D721Med (cell line): Measurements from ENCODE around the gene KCTD20.

ENCODE experiments used
- DNase-seq: peaks from one replicate; pipeline ENCODE4 v3.0.0; 2011; ENCODE audit warnings: low spot score; ENCODE audit not compliant: insufficient read length
- FAIRE-seq: peaks from 2 replicates; lab custom pipeline; 2011; peaks lifted over from hg19 to GRCh38; lab: Jason Lieb, UNC
- TF ChIP-seq, protein P1 (sequence below): IDR thresholded peaks from 2 replicates; pipeline ENCODE4 v1.5.1; 2012; ENCODE audit warnings: mild to moderate bottlenecking, control low read depth; ENCODE audit not compliant: insufficient read depth; ENCODE audit errors: missing control alignments

The KCTD20 gene

DNA sequence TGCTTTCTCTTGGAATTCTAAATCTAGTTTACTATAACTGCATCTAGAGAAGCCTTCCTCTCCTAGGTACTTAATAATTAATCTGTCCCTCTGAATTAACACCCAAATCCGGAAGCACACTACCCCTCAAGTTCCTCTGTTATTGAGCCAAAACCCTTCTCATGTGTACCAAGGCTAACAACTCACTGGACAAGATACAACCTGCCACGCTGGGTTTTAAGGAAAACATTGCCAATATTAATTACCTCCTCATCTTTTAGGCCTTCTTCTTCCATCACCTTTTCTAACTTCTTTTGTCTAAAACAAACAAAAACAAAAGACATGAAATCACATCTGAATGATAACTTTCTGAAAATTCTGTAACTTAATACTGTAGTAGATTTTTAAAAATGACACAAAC is 82.5 kb downstream of the KCTD20 start:
- DNase-seq (no peak), FAIRE-seq (no peak)
- TF ChIP-seq, protein P1, sequence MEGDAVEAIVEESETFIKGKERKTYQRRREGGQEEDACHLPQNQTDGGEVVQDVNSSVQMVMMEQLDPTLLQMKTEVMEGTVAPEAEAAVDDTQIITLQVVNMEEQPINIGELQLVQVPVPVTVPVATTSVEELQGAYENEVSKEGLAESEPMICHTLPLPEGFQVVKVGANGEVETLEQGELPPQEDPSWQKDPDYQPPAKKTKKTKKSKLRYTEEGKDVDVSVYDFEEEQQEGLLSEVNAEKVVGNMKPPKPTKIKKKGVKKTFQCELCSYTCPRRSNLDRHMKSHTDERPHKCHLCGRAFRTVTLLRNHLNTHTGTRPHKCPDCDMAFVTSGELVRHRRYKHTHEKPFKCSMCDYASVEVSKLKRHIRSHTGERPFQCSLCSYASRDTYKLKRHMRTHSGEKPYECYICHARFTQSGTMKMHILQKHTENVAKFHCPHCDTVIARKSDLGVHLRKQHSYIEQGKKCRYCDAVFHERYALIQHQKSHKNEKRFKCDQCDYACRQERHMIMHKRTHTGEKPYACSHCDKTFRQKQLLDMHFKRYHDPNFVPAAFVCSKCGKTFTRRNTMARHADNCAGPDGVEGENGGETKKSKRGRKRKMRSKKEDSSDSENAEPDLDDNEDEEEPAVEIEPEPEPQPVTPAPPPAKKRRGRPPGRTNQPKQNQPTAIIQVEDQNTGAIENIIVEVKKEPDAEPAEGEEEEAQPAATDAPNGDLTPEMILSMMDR = no peak

GRCh38 chr6:36526066-36526465 is 83.3 kb downstream of the KCTD20 start:
- no peak for DNase-seq
- TF ChIP-seq, protein P1 = no peak
- FAIRE-seq = no peak

GRCh38 chr6:36533321-36533720 is 90.5 kb downstream of the KCTD20 start:
- no peak for DNase-seq
- no peak for FAIRE-seq

GRCh38 chr6:36536873-36537547 is 94.2 kb downstream of the KCTD20 start:
- DNase-seq = no peak
- TF ChIP-seq, protein P1 = no peak
- FAIRE-seq = no peak

More at GRCh38 chr6:36533321-36533720, 90.5 kb downstream of the KCTD20 start:
- TF ChIP-seq, protein P1 = no peak

DNA sequence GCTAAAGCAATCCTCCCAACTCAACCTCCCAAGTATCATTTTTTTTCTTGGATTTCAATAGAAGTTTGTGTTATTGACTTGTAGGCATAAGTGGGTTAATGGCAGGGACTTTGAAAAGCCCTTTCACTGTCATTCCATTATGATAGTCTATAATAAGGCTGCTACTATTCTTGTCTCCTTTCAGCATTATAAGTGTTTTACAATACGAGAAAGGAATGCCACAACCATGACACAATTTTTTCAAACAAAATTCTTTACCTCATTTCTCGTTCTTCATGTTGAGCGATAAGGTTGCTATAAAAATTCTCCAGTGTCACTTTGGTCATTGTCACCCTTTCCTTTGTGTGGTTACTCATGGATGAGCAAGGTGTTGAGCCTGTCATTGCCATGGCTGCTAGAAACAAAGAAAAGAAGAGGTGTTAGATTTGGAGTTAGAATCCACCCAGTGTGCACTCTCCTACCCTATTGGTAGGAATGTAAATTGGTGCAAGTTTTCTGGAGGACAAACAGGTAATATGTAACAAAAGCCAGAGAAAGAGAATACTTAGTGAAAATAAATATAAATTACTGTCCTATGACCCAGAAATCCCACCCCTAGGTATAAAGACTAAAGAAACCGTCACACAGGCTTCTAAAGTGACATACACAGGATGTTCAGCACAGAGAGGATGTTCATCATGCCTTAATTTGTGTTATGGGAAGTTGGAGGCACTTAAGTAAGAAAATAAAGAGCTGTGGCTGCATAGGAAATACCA is 97.2 kb downstream of the KCTD20 start:
- no peak for FAIRE-seq
- DNase-seq = no peak
- TF ChIP-seq, protein P1 = no peak
